Activated gamma-delta T cell treated with anti-CD3 and anti-CD28 coated beads, Interleukin-2, amount 50 U/mL, for 16 hours (primary cell): ENCODE measurements around the gene SMC1B.
"Not testable (repeated sequence)": the region's sequence is repeated elsewhere in the genome, so short reads cannot be mapped to it uniquely, and the experiment has no call there.

Experiments used
- DNase-seq: peaks from one replicate; pipeline ENCODE4 v3.0.0-alpha.2; 2020; ENCODE audit warnings: low read depth

Gene SMC1B, protein sequence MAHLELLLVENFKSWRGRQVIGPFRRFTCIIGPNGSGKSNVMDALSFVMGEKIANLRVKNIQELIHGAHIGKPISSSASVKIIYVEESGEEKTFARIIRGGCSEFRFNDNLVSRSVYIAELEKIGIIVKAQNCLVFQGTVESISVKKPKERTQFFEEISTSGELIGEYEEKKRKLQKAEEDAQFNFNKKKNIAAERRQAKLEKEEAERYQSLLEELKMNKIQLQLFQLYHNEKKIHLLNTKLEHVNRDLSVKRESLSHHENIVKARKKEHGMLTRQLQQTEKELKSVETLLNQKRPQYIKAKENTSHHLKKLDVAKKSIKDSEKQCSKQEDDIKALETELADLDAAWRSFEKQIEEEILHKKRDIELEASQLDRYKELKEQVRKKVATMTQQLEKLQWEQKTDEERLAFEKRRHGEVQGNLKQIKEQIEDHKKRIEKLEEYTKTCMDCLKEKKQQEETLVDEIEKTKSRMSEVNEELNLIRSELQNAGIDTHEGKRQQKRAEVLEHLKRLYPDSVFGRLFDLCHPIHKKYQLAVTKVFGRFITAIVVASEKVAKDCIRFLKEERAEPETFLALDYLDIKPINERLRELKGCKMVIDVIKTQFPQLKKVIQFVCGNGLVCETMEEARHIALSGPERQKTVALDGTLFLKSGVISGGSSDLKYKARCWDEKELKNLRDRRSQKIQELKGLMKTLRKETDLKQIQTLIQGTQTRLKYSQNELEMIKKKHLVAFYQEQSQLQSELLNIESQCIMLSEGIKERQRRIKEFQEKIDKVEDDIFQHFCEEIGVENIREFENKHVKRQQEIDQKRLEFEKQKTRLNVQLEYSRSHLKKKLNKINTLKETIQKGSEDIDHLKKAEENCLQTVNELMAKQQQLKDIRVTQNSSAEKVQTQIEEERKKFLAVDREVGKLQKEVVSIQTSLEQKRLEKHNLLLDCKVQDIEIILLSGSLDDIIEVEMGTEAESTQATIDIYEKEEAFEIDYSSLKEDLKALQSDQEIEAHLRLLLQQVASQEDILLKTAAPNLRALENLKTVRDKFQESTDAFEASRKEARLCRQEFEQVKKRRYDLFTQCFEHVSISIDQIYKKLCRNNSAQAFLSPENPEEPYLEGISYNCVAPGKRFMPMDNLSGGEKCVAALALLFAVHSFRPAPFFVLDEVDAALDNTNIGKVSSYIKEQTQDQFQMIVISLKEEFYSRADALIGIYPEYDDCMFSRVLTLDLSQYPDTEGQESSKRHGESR

DNA sequence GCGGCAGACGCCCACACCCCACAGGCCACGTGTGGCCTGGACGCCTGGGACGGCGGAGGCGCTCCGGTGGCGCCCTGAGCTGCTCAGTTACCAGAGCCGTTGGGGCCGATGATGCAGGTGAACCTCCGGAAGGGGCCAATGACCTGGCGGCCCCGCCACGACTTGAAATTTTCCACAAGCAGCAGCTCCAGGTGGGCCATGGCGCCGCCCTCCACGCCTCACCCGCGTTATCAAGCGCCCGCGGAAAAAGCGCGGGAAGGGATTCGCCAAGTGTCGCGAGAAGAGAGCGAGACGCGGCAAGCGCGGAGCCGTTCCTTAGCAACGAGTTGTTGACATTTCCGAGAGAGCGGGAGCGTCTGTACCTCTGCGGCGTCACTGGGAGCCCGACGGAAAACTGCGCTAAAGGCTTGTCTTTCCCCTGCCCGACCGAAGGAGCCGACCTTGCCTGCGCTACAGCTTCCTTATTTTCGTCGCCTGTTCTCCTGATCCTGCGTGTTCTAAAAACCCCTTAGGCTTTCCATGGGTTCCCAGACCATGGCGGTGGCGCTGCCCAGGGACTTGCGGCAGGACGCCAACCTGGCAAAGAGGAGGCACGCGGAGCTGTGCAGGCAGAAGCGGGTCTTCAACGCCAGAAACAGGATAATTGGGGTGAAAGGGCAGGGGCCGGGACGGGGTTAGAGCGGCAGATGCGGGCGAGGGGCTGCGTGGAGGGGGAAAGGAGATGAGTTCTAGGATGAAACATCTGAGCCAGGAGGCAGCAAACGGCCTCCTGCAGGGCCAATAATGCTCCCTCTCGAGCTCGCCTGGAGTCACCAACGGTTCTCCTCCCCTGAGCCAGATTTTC, at the start of gene SMC1B, which contains the start of gene RIBC2:
TSS of gene SMC1B (minus strand) at position 232 of the 844 bp plus-strand sequence. CDS start at position 200, 32 bp downstream.
TSS of gene RIBC2 (plus strand) at position 326 of the 844 bp plus-strand sequence. CDS start at position 520, 194 bp downstream.
- peak; percentile 57 for DNase-seq

DNA sequence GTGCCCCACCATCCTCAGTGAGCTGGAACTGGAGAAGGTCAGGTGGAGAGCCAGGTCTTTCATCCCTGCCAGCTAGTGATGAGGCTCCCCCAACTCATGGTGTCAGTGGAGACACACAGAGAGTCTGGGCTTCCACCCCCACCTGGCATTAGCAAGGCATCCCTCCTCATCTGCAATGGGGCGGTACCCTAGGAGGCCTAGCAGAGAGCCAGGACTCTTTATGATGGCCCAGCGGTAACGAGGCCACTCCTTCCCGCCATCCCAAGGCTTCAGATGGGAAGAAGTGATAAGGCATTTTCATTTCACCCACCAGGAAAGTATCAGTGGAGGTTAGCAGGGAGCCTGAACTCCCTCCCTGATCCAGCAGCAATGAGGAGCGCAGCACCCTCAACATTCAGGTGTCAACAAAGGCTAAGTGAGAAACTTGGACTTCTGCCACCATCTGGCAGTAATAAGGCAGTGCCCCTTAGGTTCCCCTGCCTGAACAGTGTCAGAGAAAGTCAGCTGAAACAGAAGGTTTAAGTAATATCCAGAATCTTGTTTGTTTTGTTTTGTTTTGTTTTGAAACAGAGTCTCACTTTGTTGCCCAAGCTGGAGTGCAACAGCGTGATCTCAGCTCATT, 48.7 kb upstream of the SMC1B start:
- no peak for DNase-seq

DNA sequence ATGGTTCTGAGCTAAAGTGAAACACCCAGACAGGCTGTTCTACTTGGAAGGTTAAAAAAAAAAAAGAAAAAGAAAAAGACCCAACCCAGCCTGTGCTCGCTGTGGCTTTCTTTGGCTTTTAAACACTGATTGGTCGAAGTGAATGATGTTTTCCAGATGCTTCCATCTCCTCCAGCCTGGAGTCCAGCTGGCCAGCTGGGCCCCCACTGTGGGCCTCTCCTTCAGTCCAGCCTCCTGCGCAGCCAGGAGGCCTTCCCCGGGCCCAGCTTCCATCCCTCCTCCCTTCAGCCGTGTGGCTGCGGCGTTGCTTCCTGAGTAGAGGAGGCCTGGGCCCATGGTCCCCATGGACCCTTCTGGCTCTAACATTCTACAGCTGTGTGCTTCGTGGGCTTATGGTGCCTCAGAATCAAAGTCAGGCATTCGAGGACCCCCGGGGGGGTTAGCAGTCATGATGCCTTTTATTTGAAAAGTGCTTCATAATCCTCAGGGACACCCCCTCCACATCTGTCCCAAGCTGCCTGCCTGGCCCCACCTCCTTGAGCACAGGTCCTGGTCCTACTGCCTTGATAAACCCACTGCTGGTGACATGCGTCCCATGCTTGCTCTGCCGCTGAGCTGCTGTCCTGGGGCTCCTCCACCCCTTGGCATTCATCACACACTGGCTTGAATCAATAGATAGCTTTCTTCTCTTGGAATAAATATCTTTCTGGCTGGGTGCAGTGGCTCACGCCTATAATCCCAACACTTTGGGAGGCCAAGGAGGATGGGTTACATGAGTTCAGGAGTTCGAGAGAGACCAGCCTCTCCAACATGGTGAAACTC, 47.1 kb upstream of the SMC1B start:
- no peak for DNase-seq

DNA sequence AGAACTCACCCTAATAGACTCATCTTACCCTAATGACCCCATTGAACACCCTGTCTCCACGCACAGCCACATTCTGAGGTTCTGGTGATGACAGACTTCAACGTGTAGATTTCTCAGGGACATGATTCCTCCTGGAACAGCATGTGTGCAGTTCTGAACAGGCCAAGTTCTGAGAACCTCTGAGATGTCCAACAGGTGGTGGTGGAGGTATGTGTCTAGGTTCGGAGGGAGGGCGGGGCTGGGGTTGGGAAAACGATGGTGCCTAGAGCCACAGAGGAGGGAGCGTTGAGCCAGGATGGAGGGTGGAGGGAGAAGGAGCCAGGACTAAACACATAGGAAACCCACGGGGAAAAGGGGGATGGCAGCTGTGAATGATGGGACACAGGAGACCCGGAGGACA, 45.8 kb upstream of the SMC1B start:
- DNase-seq: no peak

DNA sequence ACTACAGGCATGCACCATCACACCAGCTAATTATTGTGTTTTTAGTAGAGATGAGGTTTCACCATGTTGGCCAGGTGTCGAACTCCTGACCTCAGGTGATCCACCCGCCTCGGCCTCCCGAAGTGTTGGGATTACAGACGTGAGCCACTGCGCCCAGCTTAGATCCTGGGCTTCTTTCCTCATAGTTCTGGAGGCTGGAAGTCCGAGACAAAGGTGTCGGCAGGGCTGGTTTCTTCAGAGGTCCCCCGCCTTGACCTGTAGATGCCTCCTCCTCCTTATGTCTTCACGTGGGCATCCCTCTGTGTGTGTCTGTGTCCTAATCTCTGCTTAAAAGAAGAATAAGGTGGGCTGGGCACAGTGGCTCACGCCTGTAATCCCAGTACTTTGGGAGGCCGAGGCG, 45.1 kb upstream of the SMC1B start:
- no peak for DNase-seq

DNA sequence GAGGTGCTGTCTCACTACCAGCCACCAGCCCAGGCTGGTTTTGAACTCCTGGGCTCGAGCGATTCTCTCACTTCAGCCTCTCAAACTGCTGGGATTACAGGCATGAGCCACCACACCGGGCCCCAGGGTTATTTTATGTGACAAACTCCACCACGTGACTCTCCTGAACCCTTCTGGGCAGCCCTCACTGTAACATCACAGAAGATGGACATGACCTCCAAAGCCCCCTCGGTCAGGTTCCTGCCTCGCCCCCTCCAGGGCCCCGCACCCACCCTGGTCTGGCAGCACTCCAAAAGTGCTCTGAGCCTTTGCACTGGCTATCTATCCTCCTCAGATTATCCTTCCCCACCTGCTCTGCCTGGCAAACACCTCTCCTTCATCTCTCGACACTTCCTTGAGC, 43.4 kb upstream of the SMC1B start:
- DNase-seq: no peak

DNA sequence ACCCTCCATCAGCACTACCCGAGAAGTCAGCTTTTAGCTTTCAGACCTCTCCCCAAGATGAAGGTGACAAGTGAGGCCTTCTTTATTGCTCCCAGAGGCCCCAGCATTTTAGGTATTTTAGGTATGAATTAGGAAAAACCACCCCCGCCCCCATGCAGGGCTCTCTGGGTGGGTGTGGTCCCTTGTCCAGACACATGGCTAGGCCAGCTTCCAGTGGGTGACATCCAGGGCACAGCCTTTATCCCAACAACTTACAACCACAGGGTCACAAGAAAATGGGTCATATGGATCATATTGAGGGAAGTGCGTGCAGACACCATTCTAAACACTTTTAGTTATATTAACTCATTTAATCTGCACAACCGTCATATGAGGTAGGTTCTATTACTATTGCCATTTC, 42.2 kb upstream of the SMC1B start:
- no peak for DNase-seq

DNA sequence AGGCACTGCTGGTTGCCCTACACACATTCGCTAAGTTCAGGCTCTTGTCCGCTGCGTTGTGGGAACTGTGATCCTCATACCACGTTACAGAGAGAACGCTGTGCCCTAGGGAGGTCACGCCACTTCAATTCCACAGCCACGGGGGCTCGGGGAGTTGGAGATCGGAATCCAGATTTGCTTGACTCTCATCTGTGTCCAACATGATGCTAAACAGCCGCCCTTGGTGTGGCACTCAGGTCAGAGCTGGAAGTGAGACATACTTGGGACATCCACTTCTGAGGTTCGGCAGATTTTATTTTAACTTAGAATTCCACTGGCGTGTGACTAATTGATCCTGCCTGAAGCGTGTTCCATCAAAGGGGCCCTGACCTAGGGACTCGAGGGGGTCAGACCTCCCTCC, 41.8 kb upstream of the SMC1B start:
- DNase-seq: no peak

DNA sequence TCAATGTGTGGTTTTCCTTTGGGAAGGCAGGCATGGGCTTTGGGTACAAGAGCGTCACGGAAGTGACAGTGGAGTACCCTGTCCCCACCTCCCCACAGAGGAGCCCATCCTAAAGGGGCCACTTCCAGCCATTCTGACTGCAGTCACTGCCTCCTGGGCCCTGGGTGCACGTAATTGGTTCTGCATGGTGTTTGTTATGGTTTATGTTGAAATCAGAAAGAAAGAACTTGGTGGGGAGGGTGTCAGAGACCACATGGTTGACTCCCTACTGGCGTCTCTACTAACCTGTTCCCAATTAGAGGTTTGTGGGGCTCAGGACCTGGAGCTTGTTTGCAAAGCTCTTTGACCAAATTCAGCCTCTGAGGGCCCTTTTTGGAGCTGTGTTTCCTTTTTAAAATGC, 40.9 kb upstream of the SMC1B start:
- no peak for DNase-seq

DNA sequence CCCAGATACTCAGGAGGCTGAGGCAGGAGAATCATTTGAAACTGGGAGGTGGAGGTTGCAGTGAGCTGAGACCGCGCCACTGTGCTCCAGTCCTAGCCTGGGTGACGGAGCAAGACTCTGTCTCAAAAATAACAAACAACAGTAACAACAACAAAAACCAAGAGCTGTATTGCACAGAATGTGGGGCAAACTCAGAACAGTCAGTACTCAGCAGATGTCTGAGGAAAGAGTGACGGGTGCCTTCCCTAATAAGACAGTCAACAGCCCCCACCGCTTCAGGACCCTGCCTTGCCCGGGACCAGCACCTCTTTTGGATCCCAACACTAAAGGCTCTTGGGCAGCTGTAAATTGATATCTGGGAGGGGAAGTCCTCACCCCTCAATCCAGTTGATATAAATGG, 40.4 kb upstream of the SMC1B start:
- DNase-seq: no peak

DNA sequence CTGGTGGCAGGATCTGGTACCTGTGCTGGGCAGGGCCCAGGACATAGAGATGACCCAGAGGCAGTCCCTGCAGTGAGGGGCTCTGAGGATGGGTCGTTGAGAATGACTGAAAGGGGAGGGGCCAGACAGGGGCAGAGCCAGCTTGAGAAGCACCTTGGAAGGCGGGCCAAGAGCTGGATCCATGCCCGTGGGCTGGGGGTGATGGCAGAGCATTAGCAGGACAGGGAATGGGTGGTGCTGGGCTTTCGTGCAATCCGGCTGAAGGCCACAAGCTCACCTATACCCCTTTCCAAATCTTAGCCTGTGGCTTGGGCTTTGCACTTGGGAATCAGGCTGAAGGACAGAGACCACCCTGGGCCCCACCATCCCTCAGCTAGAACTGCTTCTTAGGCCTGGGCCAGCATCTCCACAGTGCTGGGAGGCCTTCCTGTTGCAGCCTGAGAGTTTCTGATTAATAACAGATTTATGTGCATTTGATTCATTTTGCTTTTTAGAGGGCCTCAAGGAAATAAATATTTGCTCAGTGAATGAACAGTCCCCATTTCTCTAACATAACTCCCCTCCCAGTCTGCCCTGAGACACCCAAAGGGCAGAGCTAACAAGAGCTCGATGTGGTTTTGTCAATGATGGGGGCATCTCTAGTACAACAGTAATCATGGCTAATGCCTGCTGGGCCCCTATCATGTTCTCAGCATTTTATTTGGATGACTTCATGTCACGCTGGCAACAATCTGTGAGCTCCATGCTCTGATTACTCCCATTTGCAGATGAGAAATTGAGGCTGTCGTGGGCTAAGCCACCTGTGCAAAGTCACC, 39.4 kb upstream of the SMC1B start:
- DNase-seq: no peak

DNA sequence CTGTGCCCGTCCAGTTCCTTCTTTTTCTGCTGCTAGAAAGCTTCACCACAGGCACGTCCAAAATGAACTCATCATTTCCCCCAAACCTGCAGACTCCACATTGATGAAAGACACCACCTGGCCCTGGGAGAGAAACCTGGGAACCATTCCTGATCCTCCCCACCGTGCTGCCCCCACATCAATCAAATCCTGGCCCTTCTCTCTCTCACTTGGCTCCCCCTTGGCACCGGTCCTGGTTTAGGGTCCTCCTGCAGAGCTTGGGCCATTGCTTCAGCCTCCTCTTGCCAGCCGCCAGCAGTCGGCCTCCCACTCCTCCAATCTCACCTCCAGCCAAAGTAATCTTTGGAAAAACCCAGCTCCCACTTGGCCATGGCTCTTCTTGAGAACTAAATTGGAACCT, 38.6 kb upstream of the SMC1B start:
- no peak for DNase-seq

DNA sequence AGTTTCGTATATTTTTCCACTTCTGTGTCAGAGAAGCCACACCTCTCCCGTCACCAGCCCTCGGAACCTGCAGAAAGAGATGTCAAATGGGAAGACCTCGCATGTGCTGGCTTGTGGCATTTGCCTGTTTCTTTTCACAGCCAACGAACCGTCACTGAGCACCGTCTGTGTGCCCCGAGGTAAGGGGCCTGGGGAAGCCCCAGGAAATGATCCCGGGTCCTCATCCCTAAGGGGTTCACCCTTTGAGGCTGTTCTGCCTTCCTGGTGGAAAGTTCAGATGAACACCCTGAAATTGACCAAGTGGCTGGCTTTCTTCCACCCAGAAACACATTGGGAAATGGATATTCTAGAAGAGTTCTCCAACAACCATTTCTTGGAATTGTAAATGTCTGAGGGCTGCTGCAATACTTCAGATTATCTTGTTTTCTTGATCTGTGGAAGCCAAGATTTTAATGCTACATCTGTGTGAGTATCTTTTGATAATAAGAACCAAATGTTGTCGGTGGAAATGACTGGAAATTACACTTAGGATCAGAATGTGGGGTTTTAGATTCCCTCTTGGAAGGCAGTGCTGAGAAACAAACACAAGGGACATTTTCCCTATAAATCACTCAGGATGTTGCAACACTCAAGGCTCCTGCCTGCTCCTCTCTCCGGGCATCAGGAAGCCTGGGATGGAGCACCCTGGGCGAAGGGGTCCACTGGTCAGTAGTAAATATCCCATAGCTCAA, 37.7 kb upstream of the SMC1B start:
- no peak for DNase-seq

DNA sequence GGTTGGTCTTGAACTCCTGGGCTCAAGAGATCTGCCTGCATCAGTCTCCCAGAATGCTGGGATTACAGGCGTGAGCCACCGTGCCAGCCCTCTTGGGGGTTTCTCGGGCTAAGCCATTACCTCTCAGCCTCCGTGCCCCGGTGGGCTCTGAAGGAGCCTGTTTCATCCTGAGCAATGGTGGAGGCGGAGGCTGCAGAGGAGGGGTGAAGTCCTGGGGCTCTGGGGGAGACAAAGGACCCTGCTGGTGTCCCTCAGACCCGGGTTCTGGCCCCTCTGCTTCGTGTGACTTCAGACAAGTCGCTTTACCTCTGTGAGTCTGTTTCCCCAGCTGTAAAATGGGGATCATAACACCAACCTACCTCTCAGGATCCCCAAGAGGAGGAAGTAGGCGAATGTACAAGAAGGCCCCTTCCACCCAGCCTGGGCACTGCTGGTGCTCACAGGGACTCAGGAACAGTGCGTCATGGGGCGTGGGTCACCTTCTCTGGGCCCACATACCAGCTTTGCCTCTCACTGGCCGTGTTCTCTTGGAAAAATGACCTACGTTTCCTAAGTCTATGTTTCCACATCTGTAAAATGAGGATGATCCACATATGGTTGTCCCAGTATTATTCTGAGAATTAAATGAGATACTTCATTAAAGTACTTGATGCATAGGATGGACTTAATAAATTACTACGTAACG, 36.8 kb upstream of the SMC1B start:
- DNase-seq: no peak

DNA sequence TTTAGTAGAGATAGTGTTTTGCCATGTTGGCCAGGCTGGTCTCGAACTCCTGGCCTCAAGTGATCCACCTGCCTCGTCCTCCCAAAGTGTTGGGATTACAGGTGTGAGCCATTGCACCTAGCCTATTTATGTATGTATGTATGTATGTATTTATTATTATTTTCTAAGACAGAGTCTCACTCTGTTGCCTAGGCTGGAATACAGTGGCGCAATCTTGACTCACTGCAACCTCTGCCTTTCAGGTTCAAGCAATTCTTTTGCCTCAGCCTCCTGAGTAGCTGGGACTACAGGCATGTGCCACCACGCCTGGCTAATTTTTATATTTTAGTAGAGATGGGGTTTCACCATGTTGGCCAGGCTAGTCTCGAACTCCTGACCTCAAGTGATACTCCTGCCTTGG, 36.0 kb upstream of the SMC1B start:
- not testable (repeated sequence) for DNase-seq

DNA sequence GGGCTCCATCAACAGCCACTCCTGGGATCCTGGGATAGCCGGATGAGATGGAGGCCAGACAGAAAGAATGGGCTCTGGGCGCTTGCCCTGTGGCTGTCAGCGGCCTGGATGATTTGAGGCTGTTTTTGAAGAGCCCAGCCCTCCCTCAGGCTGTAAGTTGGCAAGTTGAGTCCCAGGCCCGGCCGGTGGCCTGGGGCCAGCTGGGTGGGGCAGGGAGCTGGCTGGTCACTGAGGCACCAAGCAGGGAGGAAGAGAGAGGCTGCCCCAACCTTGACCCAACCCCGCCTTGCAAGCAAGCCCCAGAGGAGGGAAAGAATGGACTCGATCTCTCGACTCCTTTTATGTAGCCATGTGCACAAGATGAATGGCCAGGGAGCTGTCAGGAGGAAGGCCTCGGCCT, 35.0 kb upstream of the SMC1B start:
- no peak for DNase-seq

DNA sequence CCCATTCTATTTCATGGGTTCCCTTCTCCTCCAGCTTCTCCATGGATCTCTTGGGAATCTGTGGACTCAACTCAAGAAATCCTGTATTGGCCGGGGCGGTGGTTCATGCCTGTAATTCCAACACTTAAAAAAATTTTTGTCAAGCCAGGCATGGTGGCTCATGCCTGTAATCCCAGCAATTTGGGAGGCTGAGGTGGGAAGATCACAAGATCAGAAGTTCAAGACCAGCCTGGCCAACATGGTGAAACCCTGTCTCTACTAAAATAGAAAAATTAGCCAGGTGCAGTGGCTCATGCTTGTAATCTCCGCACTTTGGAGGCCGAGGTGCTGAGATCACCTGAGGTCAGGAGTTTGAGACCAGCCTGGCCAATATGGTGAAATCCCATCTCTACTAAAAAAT, 34.2 kb upstream of the SMC1B start:
- DNase-seq: not testable (repeated sequence)

DNA sequence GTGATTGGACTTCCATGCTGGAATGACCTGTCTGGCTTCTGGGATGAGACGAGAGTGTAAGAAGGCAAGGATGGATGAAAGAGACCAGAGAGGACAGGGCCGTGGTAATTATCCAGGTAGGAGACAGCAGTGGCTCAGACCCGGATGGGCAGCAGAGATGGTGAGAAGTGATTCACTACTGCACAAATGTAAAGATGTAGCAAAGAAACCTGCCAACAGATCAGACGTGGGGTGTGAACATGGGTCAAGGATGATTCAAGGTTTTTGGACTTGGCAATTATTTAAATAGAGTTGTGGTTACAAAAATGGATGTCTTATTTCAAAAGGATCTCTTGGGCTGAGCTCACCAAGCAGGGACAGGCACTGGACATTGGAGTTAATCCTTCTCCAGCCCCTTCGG, 32.8 kb upstream of the SMC1B start:
- DNase-seq: no peak
